Stimulated activated CD8-positive, alpha-beta memory T cell treated with anti-CD3 and anti-CD28 coated beads, Interleukin-15, amount 100 ng/mL, for 24 hours (primary cell): Measurements from ENCODE around the gene SELENBP1.
A peak's percentile ranks its signal among the peaks of the same experiment; 100 is the strongest.
"Not testable (repeated sequence)": the region's sequence is repeated elsewhere in the genome, so short reads cannot be mapped to it uniquely, and the experiment has no call there.

ENCODE experiments used
- DNase-seq: peaks from one replicate; pipeline ENCODE4 v3.0.0-alpha.2; 2020; ENCODE audit warnings: low read depth

SELENBP1 gene

GRCh38 chr1:151372058-151372934 lies at the start of gene SELENBP1:
SELENBP1 (minus strand) TSS chr1:151372705; CDS start chr1:151372641, 64 bp downstream.
- DNase-seq = no peak

DNA sequence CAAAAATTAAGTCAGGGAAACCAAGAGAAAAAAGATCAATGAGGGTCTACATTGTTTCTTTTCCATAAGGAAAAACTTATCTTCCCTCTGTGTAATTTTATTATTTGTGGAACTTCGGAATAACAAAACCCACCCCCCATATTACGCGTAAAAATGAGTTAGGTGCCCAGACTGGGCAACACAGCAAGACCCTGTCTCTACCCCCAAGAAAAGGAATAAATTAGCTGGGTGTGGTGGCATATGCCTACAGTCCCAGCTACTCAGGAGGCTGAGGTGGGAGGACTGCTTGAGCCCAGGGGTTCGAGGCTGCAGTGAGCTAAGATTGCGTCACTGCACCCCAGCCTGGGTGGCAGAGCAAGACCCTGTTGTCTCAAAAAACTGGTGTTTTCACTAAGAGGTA lies 47.3 kb upstream of the SELENBP1 start:
- DNase-seq = no peak

DNA sequence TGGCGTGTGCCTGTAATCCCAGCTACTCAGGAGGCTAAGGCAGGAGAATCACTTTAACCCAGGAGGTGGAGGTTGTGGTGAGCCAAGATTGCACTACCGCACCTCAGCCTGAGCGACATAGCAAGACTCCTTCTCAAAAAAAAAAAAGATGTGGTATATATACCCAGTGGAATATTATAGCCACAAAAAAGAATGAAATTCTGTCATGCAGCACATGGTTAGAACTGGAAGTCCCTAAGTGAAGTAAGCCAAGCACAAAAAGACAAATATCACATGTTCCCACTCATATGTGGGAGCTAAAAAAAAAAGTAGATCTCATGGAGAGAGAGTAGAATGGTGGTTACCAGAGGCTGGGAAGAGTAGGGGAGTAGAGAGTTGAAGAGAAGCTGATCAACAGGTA lies 45.6 kb upstream of the SELENBP1 start:
- no peak for DNase-seq

- no peak for DNase-seq
These were observed 43.7 kb upstream of the SELENBP1 start for GRCh38 chr1:151416231-151416630.

DNA sequence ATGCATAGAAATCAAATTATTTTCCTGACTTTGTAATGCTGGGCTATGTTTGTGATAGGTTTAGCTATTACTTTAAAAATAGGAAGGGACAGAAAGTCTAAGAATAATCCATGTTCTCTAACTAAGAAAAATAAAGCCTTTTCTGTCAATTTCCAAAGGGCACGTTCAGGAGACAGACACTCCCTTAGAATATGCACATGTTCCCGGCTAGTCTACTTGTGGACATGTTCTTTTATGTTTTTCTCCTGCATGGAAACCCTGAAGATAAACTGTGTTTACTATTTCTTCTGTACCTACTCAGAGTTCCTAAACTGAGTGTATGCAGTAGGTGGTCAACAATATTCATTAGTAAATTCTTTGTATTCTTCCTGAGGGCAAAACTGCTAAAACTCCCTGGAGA lies 39.4 kb upstream of the SELENBP1 start:
- no peak for DNase-seq

- DNase-seq = no peak
These were observed 36.4 kb upstream of the SELENBP1 start for GRCh38 chr1:151408891-151409290.

DNA sequence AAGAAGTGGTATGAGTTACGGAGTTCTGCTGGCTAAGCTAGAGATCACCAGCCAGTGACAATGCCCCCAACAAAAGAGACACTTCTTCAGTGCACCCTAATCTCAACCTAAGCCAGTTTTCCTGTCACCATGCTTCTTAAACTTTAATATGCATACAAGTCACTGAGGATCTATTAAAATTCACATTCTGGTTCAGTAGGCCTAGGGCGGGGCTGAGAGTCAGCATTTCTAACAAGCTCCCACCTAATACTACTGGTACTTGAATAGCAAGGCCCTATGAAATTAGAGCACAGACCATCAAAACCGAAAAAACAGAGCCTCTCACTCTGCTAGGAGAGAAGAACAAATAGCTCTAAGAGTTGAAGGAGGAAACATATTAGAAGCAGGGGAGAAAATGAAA lies 34.8 kb upstream of the SELENBP1 start:
- DNase-seq = no peak

- no peak for DNase-seq
These were observed 33.7 kb upstream of the SELENBP1 start for GRCh38 chr1:151406176-151406575.

DNA sequence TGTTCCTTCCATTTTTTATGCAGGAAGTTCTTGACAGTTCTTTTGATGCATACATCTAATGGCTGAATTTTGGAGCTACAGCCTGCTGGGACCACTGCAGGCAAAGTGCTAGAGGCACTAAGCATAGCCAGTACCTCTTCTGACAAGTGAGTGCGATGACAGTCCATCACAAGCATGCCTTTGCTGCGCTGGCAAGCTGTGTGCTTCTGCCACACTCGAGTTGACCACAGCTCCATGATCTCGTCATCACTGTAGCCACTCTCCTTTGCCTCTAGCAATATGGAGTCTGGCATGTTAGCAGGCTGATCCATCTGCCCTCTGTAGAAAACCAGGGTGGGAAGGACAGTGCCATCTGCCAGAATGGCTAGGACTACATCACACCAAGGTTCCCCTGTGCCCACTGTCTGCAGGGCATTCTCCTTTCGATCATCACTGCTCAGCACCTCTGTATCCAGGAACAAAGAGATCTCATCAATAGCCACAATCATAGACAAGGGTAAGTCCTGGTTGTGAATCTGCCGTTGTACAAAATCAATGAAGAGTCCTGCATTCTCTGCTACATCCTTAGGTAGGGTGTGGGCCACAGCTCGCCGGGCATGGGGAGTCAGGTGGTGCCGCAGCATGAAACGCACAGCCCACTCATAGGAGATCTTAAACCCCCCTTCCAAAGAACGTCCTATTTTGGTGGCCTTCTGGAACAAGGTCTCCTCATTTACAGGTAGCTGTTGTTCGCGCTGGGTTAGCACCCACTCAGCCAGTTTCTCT lies 32.9 kb upstream of the SELENBP1 start:
- DNase-seq = no peak

DNA sequence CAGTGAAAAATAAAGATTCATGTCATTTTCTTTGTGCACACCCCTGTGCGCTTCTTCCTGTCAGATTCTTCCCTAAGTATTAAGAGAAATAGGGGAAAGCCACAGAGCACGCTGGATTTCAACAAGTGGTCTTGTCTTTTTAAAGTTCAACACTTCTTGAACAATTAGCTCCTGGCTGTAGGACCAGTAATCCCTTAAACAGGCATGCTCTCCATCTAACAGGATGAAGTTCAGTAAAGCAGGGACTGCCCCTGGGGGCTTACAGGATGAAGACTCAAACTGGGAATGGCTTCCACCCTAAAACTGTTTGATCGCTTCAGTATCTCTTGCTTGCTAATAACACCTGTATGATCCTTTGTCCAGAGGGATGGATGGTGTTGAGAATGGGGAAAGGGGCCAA lies 31.1 kb upstream of the SELENBP1 start:
- no peak for DNase-seq

- DNase-seq = no peak
These were observed 30.3 kb upstream of the SELENBP1 start for GRCh38 chr1:151402764-151403163.

DNA sequence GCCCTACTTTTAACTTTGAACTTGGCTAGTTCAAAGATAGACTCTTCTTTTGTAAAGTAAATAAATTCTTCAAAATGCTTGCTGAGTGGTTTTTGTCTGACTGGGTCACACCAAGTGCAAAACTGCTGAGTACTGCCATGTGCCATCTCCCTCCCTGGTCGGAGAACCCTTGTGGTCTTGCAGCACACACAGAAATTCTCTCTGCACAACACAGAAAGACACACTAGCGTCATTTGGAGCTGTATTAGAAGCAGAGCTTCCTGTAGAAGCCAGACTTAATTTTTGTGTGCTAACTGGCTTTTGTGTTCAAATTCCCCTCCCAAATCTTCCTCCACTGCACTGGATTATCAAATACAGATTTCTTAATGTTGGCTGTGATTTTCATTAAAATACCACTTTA lies 29.4 kb upstream of the SELENBP1 start:
- no peak for DNase-seq

GRCh38 chr1:151401125-151401788 lies 28.8 kb upstream of the SELENBP1 start:
- DNase-seq = no peak

DNA sequence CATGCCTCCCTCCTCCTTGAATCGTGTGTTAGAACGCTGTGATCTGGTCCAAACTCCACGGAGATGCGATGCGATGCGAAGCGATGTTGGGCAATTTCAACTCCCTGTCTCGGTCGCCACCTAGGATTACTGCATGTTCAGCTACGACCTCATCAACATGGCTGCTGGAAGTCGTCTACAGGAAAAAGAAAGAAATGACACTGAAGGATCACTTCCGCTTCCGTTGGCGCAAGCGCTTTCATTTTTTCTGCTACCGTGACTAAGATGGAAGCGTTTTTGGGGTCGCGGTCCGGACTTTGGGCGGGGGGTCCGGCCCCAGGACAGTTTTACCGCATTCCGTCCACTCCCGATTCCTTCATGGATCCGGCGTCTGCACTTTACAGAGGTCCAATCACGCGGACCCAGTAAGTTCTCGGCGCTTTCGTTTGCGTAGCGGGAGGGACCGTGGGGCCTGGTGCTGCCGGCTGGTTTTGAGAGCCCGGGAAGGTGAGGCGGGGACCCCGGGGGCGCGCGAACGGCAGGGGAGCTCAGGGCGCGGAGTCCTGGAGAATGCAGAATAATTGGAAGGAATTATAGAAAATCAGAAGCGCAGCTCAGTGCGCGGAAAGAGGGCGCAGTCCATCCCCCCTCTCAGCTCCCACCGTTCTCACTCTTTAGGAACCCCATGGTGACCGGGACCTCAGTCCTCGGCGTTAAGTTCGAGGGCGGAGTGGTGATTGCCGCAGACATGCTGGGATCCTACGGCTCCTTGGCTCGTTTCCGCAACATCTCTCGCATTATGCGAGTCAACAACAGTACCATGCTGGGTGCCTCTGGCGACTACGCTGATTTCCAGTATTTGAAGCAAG lies 27.0 kb upstream of the SELENBP1 start, which contains the start of gene PSMB4:
Gene PSMB4, plus strand, starts transcription at position 250 of the 848 bp plus-strand sequence. Its CDS starts 15 bp downstream, at position 265.
- peak; percentile 39 for DNase-seq

- not testable (repeated sequence) for DNase-seq
These were observed 23.8 kb upstream of the SELENBP1 start for GRCh38 chr1:151396265-151396664.

DNA sequence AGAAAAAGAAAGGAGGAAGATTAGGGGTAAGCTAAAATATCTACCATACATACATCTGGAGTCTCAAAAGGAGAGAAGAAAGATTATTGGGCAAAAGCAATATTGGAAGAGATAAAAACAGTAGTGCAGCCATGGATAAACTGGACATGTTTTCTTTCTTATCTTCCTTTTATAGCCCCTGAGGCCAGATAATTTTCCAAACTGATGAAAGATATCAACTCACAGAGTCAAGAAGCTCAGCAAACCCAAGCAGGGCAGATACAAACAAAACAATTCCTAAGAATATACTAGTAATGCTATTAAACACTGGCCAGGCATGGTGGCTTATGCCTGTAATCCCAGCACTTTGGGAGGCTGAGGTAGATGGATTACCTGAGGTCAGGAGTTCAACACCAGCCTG lies 21.1 kb upstream of the SELENBP1 start:
- no peak for DNase-seq

DNA sequence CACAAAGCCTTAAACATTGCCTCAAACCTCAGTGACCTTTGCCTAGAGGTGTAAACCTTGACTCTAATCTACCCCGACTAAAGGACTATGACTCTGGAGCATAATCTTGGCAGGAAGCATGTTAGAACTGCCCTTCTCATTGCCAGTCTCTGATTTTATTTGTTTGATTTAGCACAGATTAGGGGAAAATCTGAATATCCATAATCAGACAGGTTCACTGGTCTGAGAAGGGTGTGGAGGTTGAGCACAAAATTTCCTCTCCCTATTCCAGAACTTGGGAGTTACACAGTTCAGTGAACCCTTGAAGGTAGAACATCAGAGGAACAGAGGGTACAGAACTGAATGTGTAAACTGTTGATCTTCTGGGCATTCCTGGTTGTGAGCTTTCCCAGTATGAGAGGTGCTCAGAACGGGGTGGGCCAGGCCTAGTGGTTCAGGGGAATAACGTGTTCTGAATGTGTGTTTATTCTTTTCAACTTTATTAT lies 18.6 kb upstream of the SELENBP1 start:
- no peak for DNase-seq

DNA sequence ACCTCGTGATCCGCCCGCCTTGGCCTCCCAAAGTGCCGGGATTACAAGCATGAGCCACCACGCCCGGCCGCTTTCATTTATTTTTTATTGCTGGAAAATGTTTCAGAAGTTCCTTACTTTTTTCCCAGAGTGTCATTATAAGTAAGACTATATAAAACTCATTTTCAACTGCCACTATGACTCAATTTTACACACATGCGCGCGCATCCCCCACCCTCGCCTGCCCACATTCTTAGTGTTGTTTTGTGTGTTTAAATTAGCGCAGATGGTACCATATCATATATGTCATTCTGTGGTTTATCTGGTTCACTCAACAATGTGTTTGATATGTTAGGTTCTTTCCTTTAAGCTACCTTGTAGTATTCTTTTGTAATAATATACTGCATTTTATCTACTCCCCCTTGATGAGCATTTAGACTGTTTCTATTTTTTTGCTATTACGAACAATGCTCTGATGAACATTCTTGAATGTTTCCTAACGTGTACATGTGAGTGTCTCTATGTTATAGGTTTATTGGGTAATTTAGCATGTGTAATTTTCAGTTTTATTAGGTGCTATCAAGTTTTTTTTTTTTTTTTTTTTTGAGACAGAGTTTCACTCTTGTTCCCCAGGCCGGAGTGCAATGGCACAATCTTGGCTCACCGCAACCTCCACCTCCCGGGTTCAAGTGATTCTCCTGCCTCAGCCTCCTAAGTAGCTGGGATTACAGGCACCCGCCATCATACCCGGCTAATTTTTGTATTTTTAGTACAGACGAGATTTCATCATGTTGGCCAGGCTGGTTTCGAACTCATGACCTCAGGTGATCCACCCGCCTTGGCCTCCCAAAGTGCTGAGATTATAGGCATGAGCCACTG lies 17.9 kb upstream of the SELENBP1 start:
- not testable (repeated sequence) for DNase-seq

DNA sequence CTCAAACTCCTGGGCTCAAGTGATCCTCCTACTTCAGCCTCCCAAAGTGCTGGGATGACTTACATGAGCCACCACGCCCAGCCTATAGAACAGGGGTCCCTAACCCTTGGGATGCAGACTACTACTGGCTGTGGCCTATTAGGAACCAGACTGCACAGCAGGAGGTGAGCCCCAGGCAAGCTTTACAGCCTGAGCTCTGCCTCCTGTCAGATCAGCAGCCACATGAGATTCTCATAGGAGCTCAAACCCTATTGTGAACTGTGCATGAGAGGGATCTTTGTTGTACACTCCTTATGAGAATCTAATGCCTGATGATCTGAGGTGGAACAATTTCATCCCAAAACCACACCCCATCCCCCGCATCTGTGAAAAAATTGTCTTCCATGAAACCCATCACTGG lies 13.5 kb upstream of the SELENBP1 start:
- no peak for DNase-seq

DNA sequence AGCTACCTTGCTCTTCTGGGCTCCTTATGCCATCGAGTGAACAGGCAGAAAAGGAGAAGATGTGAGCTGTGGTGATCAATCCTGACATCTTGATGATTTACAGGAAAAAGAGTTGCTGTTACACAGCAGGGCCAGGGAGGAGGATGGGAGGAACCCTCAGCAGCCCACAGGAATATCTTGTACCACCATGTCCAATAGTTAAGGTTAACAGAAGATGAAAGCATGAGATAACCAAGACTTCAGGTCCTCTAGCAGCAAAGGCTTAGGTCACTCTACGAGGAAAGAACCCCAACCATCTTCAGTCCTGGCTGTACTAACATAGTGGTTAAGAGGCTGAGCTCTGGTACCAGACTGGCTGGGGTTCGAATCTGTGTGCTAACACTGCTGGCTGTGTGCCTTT lies 12.1 kb upstream of the SELENBP1 start:
- DNase-seq = no peak
